GM19463 (cell line): ENCODE data around the gene UBA52.
"Not testable (repeated sequence)": the region's sequence is repeated elsewhere in the genome, so short reads cannot be mapped to it uniquely, and the experiment has no call there.

ENCODE experiments used
- ATAC-seq: cut with Tn5 transposase; IDR thresholded peaks from one replicate; pipeline ENCODE4 v1.9.1; 2021; ENCODE audit warnings: mild to moderate bottlenecking, moderate library complexity; ENCODE audit not compliant: unreplicated experiment

Gene UBA52

DNA sequence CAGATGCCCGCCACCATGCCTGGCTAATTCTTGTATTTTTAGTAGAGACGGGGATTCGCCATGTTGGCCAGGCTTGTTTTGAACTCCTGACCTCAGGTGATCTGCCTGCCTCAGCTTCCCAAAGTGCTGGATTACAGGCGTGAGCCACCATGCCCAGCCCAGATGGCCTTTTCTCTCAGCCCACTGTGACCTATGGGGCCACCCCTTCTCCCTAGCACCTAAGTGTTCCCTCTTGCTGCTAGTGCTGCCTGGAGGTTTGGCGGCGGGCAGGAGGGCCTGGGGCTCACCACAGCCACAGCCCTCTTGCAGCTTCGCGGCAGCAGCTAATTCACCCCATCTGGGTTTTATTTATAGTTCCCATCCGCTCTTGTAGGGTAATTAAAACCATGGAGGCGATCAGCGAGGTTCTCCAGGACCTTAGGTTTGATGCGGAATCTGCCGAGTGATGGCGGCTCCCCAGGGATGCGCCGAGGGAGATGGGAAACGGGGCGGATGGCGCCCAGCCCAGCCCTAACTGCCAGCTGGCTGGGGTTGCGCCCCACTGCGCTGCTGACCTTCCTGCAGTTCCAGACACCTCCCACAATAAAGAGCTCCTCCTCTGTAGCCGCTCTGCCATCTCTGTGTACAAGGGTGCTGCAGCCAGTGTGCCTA lies 20.2 kb downstream of the UBA52 start:
- no peak for ATAC-seq

GRCh38 chr19:18592732-18593131 lies 21.1 kb downstream of the UBA52 start:
- ATAC-seq, result not testable (repeated sequence)

DNA sequence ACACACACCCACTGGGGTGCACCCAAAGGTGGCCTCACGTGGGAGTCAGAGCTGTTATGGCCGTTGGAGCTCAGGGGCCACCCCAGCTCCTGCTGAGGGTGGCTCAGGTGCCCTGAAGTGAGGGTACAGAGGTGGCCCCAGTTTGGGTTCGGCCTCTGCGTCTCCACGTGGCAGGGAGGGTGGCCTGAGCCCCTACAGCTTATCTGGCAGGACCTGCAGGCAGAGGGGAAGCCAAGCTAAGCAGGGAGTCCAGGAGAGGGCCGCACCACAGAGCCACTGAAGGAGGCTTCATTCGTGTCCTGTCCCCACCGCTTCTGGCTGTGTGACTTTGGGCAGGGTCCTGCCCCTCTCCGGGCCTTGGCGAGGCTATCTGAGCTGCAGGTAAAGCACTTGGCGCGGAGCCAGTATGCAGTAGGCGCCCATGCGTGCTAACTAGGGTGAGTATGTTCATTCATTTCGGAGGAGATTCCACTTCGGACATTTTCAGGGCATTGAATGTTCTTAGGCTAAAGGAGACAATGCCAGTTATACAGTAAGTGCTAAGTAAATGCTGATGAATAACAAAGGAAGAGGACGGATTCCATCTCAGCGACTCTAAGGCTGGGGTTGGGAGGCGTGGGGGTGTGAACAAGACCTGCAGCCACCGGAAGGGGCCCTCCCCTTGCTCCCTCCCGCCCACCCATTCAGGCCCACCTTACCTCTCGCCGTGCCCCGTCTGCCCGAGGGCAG lies 21.9 kb downstream of the UBA52 start:
- ATAC-seq, result no peak

DNA sequence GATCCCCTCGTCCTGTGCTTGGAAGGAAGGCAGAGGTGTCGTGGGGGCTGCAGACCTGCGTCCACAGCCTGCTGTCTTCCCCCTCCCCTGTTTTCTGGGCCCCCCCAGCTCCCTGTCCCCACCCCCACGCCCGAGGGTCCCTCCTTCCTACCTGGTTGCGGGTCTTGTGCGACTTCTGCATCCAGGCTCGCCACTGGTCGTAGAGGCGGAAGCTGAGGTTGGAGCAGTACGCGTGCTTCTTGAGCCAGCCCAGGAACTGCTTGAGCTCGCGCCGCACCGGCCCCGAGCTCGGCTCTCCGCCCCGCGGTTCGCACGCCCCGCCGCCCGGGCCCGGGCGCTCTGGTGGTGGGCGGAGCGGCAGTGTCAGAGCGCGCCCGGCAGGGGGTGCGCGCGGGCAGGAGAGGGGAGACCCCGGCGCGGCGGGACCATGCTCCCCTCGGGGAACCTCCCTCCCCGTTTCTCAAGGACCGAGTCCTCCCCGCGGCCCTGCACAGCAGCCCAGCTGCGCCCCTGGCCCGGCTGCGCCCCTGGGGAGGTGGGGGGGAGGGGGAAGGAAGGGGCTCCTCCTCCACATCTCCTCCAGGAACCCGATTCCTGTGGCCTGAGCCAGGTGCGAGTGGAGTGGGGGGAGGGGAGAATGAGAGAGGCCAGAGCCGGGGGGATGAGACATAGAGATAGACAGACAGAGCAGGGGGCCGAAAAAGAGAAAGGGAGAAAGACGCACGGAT lies 22.6 kb downstream of the UBA52 start:
- peak; percentile 60 for ATAC-seq

DNA sequence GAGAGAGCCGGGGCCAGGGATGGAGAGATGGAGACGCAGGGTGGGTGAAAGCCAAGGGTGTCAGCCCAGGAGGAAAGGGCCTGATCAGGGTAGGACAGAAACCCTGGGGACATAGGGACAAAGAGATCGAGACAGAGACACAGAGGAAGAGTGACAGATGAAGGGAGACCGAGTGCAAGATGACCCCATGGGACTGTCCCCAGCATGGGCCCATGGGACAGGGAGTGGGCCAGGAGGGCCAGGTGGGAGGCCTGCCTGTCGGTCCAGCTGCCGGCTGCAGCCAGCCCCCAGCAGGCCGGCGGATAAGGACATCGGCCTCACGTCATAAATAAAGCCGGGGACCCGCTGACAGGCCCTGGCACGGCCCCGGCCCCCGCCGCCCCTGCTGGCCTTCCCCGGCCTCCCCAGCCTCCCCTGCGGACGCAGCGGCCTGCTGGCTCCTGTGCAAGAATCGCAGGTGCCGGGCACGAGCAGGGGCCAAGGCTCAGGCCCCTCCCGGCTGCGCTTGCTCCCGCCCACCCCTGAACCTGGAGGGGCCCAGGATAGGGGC lies 23.2 kb downstream of the UBA52 start:
- no peak for ATAC-seq

DNA sequence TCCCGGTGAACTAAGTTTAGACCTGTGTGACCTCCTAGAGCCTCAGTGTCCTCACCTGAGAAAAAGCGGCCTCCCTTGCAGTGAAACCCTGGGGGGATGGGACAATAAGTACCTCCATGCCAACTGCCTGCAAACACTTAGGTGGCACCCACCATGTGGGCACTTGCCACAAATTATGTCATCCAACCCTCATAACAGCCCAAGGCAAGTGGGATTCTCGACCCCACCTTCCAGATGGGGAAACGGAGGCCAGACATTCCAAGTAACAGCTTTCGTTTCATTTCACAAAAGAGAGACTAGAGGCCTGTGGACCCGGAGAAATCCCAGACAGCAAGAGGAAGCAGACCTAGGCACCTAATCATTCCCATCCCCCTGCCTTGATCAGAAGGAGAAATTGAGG lies 23.8 kb downstream of the UBA52 start:
- ATAC-seq, result no peak

GRCh38 chr19:18596752-18597157 lies 25.1 kb downstream of the UBA52 start:
- ATAC-seq, result no peak

DNA sequence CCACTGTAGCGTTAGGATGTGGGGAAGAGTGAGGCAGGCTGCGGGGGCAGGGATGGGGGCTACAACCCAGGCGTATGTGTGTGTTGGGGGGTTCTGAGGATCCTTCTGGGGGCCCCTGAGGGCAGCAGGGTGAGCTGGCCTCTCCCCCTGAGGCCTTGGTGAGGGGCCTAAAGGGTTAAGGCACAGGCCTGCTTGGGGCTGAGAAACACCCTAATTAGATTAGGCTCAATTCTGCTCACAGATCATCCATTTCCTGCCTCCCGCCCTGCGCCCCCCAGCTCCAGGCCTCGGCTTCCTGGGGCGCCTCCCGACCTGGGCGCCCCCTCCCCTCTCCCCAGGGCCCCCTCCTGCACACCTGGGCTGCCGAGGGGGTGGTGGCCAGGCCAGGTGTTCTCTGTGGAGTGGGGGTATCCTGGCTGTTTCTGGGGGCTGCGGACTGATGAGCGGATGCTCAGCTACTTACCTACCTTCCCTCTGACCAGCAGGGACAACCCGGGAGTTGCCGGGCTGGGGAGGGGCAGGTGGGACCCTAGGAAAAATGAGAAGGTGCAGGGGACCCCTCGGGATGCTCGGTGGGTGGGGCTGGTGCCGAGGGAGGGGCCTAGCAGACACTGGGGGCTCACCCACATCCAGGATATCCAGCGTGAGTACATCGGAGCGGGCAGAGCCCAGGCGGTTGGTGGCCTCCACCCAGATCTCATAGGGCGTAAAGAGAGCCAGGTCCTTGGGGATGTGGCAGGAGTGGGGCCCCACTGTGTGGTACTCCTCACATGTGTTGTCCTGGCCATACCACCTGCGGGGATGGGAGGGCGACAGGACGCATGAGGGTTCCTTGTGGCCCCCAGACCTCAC lies 26.4 kb downstream of the UBA52 start:
- ATAC-seq, result no peak

DNA sequence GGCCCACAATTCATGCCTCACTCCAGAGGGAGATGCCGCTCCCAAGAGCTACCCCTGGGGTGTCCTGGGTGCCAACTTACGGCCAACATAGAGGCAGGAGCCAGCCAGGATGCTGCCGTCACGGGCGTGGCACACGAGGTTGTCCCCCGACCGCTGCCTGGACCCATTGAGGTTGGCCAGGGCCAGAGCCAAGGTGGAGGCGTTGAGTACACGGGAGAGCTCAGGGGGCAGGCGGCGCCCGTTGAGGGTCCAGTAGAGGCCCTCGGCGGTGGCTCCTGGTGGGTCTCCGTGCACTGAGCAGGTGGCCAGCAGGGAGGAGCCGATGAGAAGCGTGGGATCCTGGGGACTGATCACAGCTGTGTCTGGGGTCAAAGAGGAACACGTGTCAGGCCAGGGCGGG lies 27.8 kb downstream of the UBA52 start:
- ATAC-seq, result no peak

DNA sequence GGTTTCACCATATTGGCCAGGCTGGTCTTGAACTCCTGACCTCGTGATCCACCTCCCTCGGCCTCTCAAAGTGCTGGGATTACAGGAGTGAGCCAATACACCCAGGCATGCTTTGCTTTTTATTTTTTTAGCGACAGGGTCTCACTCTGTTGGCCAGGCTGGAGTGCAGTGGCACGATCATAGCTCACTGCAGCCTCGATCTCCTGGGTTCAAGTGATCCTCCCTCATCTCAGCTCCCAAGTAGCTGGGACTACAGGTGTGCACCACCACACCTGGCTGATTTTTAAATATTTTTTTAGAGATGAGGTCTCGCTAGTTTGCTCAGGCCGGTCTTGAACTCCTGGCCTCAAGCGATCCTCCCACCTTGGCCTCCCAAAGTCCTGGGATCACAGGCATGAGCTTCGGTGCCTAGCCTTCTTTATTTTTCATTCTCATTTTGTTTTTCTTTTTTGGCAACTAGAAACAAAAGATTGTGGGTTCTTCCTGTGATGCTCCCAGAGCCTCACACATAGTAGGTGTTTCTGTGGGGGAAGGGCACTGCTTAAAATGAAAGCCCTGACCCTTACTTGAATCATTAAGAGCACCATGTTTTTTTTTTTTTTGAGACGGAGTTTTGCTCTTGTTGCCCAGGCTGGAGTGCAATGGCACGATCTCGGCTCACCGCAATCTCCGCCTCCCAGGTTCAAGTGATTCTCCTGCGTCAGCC lies 29.2 kb downstream of the UBA52 start:
- ATAC-seq, result not testable (repeated sequence)

GRCh38 chr19:18601875-18602274 lies 30.2 kb downstream of the UBA52 start:
- ATAC-seq, result no peak

GRCh38 chr19:18603255-18603957 lies 31.7 kb downstream of the UBA52 start:
- ATAC-seq, result no peak

- ATAC-seq, result no peak
Observed at GRCh38 chr19:18603958-18604819, 32.5 kb downstream of the UBA52 start.

- no peak for ATAC-seq
Observed at GRCh38 chr19:18604820-18605159, 33.1 kb downstream of the UBA52 start.

GRCh38 chr19:18605196-18605545 lies 33.5 kb downstream of the UBA52 start:
- no peak for ATAC-seq

DNA sequence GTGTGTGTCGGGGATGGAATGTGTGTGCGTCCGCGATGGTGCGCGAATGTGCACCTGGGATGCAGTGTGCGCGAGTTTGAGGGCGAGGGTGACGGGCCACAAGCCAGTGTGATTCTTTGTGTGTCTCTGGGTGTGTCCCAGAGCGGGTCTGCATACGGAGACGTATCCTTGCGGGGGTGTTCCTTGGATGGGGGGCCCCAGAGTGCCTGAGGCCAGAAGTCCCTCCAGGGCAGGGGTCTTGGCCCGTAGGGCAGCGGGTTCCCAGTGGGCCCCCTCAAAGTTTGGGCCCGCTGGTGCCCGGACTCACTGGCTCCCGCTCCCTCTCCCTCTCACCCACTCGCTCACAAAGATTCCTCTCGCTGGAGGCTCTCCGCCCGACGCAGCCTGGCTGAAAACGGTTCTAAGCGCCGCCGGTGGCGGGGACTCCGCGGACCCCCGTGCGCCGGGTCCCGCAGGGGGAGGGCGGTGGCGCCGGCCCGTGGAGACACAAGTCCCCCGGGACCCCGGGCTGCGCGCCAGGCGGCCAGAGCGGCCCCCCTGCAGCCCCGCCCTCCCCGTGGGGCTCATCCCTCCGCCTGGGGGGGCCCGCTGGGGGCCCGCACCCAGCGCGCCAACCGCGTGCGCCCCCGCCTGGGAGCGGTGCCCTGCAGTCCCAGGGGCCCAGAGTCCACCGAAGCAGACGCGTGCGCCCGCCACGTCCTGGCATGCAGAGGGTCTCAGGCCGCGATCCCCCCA lies 34.1 kb downstream of the UBA52 start:
- no peak for ATAC-seq

- ATAC-seq, result no peak
Observed at GRCh38 chr19:18606281-18607225, 34.9 kb downstream of the UBA52 start, which contains the start of gene CRLF1. Gene CRLF1 (minus strand): TSS chr19:18606799. CDS start chr19:18606656, 143 bp downstream.
